Measurements from ENCODE around the gene TBR1.

DNA sequence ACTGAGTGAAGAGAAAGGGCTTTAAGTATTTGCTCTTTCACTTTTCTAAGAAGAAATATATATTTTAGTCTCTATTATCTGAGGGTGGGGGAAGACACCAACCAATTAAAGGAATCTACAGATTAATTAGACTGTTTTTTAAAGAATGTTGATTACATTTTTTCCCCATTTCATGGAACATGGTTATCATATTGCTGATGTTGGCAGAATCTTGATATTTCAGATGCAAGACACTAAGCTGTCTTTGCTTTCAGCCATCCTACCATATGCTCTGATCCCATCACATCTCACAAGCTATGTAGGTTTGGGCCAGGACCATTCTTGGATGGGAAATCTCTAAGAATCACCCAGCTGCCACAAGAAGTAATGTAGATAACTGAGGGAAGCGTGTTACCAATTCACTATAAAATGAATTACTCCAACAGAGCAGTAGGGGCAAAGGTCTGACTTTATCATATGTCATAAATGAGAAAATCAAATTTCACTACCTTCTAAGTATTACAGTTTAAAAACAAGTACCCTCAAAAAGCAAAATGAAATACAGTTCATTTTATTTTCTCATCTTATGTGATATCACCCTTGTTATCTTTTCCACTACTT, 6.7 kb upstream of the TBR1 start:
- TF ChIP-seq ZNF24 (tag by site-specific recombination; IDR thresholded peaks at IDR 0.05) = no peak
- TF ChIP-seq, protein P1, sequence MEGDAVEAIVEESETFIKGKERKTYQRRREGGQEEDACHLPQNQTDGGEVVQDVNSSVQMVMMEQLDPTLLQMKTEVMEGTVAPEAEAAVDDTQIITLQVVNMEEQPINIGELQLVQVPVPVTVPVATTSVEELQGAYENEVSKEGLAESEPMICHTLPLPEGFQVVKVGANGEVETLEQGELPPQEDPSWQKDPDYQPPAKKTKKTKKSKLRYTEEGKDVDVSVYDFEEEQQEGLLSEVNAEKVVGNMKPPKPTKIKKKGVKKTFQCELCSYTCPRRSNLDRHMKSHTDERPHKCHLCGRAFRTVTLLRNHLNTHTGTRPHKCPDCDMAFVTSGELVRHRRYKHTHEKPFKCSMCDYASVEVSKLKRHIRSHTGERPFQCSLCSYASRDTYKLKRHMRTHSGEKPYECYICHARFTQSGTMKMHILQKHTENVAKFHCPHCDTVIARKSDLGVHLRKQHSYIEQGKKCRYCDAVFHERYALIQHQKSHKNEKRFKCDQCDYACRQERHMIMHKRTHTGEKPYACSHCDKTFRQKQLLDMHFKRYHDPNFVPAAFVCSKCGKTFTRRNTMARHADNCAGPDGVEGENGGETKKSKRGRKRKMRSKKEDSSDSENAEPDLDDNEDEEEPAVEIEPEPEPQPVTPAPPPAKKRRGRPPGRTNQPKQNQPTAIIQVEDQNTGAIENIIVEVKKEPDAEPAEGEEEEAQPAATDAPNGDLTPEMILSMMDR (tag by site-specific recombination; IDR thresholded peaks at IDR 0.05) = no peak
- no peak for TF ChIP-seq ZBTB48 (tag by site-specific recombination; IDR thresholded peaks at IDR 0.05)
- no peak for TF ChIP-seq ZNF768 (tag by site-specific recombination; IDR thresholded peaks at IDR 0.05)
- TF ChIP-seq, protein P2, sequence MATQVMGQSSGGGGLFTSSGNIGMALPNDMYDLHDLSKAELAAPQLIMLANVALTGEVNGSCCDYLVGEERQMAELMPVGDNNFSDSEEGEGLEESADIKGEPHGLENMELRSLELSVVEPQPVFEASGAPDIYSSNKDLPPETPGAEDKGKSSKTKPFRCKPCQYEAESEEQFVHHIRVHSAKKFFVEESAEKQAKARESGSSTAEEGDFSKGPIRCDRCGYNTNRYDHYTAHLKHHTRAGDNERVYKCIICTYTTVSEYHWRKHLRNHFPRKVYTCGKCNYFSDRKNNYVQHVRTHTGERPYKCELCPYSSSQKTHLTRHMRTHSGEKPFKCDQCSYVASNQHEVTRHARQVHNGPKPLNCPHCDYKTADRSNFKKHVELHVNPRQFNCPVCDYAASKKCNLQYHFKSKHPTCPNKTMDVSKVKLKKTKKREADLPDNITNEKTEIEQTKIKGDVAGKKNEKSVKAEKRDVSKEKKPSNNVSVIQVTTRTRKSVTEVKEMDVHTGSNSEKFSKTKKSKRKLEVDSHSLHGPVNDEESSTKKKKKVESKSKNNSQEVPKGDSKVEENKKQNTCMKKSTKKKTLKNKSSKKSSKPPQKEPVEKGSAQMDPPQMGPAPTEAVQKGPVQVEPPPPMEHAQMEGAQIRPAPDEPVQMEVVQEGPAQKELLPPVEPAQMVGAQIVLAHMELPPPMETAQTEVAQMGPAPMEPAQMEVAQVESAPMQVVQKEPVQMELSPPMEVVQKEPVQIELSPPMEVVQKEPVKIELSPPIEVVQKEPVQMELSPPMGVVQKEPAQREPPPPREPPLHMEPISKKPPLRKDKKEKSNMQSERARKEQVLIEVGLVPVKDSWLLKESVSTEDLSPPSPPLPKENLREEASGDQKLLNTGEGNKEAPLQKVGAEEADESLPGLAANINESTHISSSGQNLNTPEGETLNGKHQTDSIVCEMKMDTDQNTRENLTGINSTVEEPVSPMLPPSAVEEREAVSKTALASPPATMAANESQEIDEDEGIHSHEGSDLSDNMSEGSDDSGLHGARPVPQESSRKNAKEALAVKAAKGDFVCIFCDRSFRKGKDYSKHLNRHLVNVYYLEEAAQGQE (tag by site-specific recombination; IDR thresholded peaks at IDR 0.05) = no peak
- TF ChIP-seq ZNF184 (tag by site-specific recombination; IDR thresholded peaks at IDR 0.05) = no peak
- no peak for TF ChIP-seq YY1 (tag by site-specific recombination; IDR thresholded peaks at IDR 0.05)
- TF ChIP-seq, protein P3, sequence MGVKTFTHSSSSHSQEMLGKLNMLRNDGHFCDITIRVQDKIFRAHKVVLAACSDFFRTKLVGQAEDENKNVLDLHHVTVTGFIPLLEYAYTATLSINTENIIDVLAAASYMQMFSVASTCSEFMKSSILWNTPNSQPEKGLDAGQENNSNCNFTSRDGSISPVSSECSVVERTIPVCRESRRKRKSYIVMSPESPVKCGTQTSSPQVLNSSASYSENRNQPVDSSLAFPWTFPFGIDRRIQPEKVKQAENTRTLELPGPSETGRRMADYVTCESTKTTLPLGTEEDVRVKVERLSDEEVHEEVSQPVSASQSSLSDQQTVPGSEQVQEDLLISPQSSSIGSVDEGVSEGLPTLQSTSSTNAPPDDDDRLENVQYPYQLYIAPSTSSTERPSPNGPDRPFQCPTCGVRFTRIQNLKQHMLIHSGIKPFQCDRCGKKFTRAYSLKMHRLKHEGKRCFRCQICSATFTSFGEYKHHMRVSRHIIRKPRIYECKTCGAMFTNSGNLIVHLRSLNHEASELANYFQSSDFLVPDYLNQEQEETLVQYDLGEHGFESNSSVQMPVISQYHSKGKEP (tag by site-specific recombination; IDR thresholded peaks at IDR 0.05) = no peak

Measured in HEK293 (cell line).